Uterus (tissue), 4 donors: ENCODE data around the gene ZFYVE1. TPM values are rescaled to one million over a fixed set of nuclear protein-coding genes. Genes with fewer than 3 reads are reported as not detected.
"Not testable (repeated sequence)": the region's sequence is repeated elsewhere in the genome, so short reads cannot be mapped to it uniquely, and the experiment has no call there.

Experiments
- DNase-seq, 2 donors: peaks; one replicate each; pipeline ENCODE4 v3.0.0-alpha.2; 2019 to 2020
- H3K27ac ChIP-seq, 2 donors: fragments of 200-600 bp; sonication (generic); 1 replicate in 1 of 2; 2 replicates in 1 of 2; pipeline ENCODE4 v1.5.1; 2016 to 2018
- H3K27me3 ChIP-seq, 2 donors: fragments of 200-600 bp; sonication (generic); one replicate each; pipeline ENCODE4 v1.5.1; 2018 to 2019; ENCODE audit warnings: control low read depth in 1 of 2
- H3K36me3 ChIP-seq, 2 donors: fragments of 200-600 bp; sonication (generic); one replicate each; pipeline ENCODE4 v1.5.1; 2019; ENCODE audit warnings: control low read depth in 1 of 2
- H3K4me1 ChIP-seq, 2 donors: fragments of 200-600 bp; sonication (generic); one replicate each; pipeline ENCODE4 v1.5.1; 2018 to 2019; ENCODE audit warnings: control low read depth in 1 of 2
- H3K4me3 ChIP-seq, 2 donors: fragments of 200-600 bp; sonication (generic); 1 replicate in 1 of 2; 2 replicates in 1 of 2; pipeline ENCODE4 v1.5.1; 2018 to 2019; ENCODE audit warnings: mild to moderate bottlenecking in 1 of 2
- H3K9me3 ChIP-seq, 2 donors: fragments of 200-600 bp; sonication (generic); one replicate each; pipeline ENCODE4 v1.5.1; 2019; ENCODE audit warnings: control low read depth in 1 of 2
- POLR2A ChIP-seq, 2 donors: fragments of 450-650 bp; IDR thresholded peaks; one replicate each; pipeline ENCODE4 v1.6.1; 2016; ENCODE audit warnings: antibody characterized with exemption in 2 of 2, mild to moderate bottlenecking in 1 of 2, moderate library complexity in 1 of 2
- intact Hi-C: fragments of 100-400 bp; cut with DNase I; formaldehyde crosslinking; loops from one replicate; pipeline ENCODE4 v1.15.1; 2023; ENCODE audit warnings: low total_unique reads
- total RNA-seq, 4 donors: library from RNA; depleted of rRNA in 3 of 4; stranded (reverse); fragments of >200 nt in 3 of 4; gene quantifications; one replicate each; pipeline versions ENCODE4 v1.1.0 to v1.2.4, GENCODE V29; 2014 to 2023
- TF ChIP-seq, protein P1 (sequence below), 4 experiments: fragments of 200-600 bp in 2 of 4; fragments of 450-650 bp in 2 of 4; sonication (generic) in 2 of 4; IDR thresholded peaks; one replicate each; pipeline ENCODE4 v1.5.1; 2016 to 2019; ENCODE audit warnings: antibody characterized with exemption in 4 of 4, mild to moderate bottlenecking in 2 of 4, moderate library complexity in 1 of 4
- donor health status: DM: yes; HTN: yes; CAD: no.

The ZFYVE1 gene
- total RNA-seq, 4 donors from 2014 or later = 3.2 to 14.7 (median 9.8) TPM

DNA sequence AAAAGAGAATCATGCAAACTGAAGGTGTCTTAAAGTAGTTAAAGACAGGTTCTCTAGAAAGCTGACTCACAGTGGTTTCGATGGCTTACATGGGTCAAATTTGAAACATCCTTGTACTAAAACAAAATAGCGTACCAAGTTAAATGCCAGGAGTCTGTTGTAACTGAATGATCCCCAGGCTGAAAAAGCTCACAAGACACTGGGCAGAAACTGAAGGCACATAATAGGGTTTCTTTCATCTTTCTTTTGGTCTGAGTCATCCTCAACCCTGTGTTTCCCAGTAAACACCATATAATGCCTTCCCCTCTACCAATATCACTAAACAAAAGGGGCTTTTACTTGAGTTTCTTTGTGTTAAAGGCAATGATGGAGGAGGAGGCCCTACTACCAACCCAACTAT lies 12.8 kb downstream of the ZFYVE1 start:
- intact Hi-C loops = no loop called here
- no peaks in the 10 kb centered on the region for H3K27me3 ChIP-seq
- H3K36me3 ChIP-seq = no peaks in the 10 kb centered on the region
- no peaks in the 10 kb centered on the region for H3K4me1 ChIP-seq
- H3K27ac ChIP-seq = no peak overlapping the region
- TF ChIP-seq, protein P1, sequence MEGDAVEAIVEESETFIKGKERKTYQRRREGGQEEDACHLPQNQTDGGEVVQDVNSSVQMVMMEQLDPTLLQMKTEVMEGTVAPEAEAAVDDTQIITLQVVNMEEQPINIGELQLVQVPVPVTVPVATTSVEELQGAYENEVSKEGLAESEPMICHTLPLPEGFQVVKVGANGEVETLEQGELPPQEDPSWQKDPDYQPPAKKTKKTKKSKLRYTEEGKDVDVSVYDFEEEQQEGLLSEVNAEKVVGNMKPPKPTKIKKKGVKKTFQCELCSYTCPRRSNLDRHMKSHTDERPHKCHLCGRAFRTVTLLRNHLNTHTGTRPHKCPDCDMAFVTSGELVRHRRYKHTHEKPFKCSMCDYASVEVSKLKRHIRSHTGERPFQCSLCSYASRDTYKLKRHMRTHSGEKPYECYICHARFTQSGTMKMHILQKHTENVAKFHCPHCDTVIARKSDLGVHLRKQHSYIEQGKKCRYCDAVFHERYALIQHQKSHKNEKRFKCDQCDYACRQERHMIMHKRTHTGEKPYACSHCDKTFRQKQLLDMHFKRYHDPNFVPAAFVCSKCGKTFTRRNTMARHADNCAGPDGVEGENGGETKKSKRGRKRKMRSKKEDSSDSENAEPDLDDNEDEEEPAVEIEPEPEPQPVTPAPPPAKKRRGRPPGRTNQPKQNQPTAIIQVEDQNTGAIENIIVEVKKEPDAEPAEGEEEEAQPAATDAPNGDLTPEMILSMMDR (IDR thresholded peaks at IDR 0.05) = no peak
- no peak for TF ChIP-seq POLR2A (IDR thresholded peaks at IDR 0.05)
- no peaks in the 10 kb centered on the region for H3K9me3 ChIP-seq
- DNase-seq = no peak
- no peak overlapping the region for H3K4me3 ChIP-seq

DNA sequence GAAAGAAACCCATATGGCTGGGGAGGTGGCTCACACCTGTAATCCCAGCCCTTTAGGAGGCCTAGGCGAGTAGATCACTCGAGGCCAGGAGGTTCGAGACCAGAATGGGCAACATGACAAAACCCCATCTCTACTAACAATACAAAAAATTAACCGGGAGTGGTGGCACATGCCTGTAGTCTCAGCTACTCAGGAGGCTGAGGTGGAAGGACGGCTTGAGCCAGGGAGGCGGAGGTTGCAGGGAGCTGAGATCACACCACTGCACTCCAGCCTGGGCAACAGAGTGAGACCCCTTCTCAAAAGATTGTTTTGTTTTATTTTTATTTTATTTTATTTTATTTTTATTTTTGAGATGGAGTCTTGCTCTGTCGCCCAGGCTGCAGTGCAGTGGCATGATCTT lies 15.7 kb downstream of the ZFYVE1 start:
- H3K27me3 ChIP-seq, DNase-seq, H3K27ac ChIP-seq, H3K4me3 ChIP-seq, H3K36me3 ChIP-seq, H3K9me3 ChIP-seq, H3K4me1 ChIP-seq, intact Hi-C loops: not testable (repeated sequence)

DNA sequence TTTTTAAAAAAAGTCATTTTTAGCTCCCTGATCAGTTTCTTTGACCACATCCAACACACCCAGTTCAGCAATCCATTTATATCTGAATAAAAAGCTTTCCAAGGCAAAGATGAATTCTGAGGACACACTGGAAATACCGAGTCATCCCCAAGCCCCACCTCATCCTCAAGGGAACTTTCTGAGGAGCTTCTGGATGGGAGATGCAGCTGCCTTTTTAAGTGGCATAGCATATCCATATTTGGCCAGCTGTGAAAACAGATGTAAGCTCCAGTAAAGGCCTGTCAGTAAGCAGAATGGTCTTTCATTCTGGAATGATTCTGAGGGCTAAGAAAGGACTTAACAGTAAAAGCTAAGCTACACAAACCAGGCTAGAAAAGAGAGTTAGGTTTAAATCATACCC lies 18.4 kb downstream of the ZFYVE1 start:
- Histone ChIP-seq H3K27me3 (no peaks in the 10 kb centered on the region), H3K36me3 (no peaks in the 10 kb centered on the region), H3K27ac (peak overlapping the region in 1 of 2 donors; percentile 52), H3K4me1 (peaks cover 0 to 7% of the 10 kb centered on the region in 2 donors), H3K9me3 (no peaks in the 10 kb centered on the region), H3K4me3 (no peak overlapping the region)
- TF ChIP-seq, protein P1 (IDR thresholded peaks at IDR 0.05) = no peak
- TF ChIP-seq POLR2A (IDR thresholded peaks at IDR 0.05) = no peak
- intact Hi-C loops = no loop called here
- DNase-seq = no peak

DNA sequence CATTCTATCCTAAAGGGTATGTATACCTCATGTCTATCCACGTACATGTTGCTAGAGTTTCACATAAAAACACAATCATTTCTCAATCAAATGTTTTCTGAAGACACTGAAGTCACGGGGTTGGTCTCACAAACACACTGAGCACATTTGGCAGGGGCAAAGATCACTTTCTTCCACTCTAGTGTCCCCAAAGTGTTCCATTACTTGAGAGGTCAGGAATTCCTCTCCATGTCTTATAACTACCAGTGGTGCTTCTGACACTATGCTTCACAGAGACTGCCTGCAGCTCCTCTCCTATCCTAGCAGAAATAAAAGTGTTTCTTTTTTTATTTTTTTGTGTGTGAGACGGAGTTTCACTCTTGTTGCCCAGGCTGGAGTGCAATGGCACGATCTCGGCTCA lies 19.1 kb downstream of the ZFYVE1 start:
- H3K4me3 ChIP-seq = no peak overlapping the region
- no peaks in the 10 kb centered on the region for H3K36me3 ChIP-seq
- no peaks in the 10 kb centered on the region for H3K27me3 ChIP-seq
- TF ChIP-seq, protein P1 (IDR thresholded peaks at IDR 0.05) = no peak
- no peak for TF ChIP-seq POLR2A (IDR thresholded peaks at IDR 0.05)
- no peak overlapping the region for H3K27ac ChIP-seq
- DNase-seq = no peak
- no peaks in the 10 kb centered on the region for H3K9me3 ChIP-seq
- peaks cover 0 to 7% of the 10 kb centered on the region in 2 donors for H3K4me1 ChIP-seq
- intact Hi-C loops = no loop called here

DNA sequence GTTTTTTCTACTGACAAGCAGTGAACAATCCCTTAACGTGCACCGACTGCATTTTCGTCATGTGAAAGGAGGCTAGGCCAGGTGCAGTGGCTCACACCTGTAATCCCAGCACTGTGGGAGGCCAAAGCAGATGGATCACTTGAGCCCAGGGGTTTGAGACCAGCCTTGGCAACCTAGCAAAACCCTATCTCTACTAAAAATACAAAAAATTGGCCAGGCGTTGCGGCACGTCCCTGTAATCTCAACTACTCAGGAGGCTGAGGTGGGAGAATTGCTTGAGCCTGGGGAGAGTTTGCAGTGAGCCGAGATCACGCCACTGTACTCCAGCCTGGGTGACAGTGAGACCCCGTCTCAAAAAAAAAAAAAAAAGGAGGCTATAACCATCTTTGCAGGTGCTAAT lies 22.3 kb downstream of the ZFYVE1 start:
- intact Hi-C loops, DNase-seq, H3K36me3 ChIP-seq, H3K27me3 ChIP-seq, H3K27ac ChIP-seq, H3K4me3 ChIP-seq, H3K4me1 ChIP-seq, H3K9me3 ChIP-seq: not testable (repeated sequence)

DNA sequence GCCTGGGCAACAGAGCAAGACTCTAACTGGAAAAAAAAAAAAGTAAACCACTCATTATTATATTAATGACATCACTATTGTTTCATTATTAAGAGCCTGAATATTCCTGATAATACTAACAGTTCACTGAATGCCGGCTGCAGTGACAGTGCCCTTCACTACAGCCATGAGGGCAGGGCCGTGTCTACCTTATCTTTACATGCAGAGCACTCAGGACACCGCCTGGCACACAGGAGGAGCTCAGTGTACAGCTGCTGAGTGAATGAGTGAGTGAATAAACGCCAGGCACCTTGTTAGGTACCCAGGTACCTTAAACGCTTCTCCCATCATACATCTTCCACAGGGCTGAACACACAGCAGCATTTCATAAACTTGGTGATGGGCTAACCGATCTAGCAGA lies 23.2 kb downstream of the ZFYVE1 start:
- Histone ChIP-seq H3K4me1 (peaks cover 0 to 5% of the 10 kb centered on the region in 2 donors), H3K27ac (no peak overlapping the region), H3K4me3 (no peak overlapping the region), H3K9me3 (no peaks in the 10 kb centered on the region), H3K27me3 (no peaks in the 10 kb centered on the region), H3K36me3 (no peaks in the 10 kb centered on the region)
- DNase-seq = no peak
- intact Hi-C loops = no loop called here
- no peak for TF ChIP-seq POLR2A (IDR thresholded peaks at IDR 0.05)
- TF ChIP-seq, protein P1 (IDR thresholded peaks at IDR 0.05) = no peak
